HG02852 (cell line): ENCODE results near the gene ROPN1L.
"Not testable (repeated sequence)": the region's sequence is repeated elsewhere in the genome, so short reads cannot be mapped to it uniquely, and the experiment has no call there.

Experiments
- ATAC-seq: cut with Tn5 transposase; IDR thresholded peaks from one replicate; pipeline ENCODE4 v1.9.1; 2021; ENCODE audit warnings: mild to moderate bottlenecking, moderate library complexity; ENCODE audit not compliant: unreplicated experiment

Gene ROPN1L

DNA sequence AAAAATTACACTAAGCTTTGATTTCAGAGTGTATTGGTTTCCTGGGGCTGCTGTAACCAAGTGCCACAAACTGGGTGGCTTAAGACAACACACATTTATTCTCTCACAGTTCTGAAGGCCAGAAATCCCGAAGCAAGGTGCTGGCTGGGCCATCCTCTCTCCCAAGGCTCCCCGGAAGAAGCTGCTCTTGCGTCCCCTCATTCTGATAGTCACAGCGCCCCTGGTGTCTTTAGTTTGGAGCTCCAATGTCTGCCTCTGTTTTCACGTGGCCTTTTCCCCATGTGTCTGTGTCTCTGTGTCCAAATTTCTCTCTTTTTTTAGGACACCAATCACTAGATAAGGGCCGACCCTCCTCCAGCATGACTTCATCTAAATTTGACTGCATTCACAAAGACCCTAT lies 56.7 kb downstream of the ROPN1L start:
- ATAC-seq, result no peak

DNA sequence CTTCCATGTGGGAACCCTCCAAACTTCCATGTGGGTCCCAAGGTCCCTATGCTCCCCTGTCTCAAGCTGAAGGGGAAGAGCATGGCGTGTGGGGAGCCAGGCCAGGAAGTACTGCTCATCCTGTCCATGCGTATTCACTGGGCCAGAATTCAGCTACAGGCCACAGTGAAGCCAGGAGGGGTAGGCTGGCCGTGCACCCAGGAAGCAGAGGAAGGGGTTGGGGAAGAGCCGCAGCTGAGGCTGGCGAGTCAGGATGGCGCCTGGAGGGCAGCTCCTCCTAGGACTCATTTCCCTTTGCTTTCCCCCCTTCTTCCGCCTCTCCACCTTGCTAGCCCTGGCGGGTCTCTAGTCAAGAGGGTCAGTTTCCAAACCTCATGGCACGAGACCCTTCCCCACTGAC lies 57.4 kb downstream of the ROPN1L start:
- no peak for ATAC-seq

DNA sequence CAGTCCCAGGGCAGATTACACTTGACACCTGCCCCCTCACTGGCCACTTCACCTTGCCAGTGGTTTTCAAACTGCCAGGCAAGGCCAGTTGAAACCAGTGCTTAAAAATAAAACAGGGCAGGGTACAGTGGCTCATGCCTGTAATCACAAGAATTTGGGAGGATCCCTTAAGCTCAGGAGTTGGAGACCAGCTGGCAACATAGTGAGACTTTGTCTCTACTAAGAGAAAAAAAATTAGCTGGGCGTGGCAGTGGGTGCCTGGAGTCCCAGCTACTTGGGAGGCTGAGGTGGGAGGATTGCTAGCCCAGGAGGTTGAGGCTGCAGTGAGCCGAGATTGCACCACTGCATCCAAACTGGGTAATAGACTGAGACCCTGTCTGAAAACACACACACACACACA lies 58.1 kb downstream of the ROPN1L start:
- no peak for ATAC-seq

DNA sequence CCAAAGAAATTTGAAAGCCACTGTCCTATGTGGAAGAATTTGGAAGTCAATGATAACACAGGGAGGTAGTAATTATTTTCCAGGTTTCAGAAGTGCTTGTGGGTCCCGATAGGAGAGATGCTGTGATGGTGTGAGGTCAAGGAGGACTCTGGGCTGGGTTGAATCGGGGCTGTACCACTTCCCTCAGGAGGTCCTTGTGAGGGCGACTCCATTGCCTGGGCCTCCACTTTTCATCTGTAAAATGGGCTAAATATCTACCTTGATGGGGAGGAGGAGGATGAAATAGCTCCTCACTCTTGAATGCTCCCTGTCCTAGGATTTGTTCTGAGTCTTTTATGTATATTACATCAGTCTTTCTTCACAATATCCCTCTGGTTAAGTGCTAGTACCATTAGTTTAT lies 59.0 kb downstream of the ROPN1L start:
- ATAC-seq, result no peak

DNA sequence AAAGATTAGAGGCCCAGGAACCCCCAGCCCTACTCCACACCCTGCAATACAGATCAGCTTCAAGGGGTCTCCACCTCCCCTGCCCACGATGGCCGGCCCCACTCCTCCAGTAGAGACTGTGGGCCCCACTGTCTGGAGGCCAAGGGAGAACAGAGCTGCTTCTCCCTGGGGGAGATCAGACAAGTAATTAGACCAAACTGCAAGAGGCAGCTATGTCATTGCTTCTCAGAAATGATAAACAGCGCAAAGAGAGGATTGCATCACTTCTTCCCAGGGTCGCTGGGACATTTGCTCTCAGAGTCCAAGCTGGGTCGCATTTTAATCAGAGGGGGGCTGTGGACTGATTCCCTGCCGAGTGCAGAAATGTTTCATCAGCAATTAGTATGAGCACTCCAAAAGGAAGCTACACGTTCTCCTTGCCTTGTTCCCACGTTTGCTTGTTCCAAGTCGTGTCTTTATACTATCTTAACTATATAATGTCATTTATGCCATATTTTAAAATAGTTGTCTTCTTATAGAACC lies 59.9 kb downstream of the ROPN1L start:
- ATAC-seq, result no peak

DNA sequence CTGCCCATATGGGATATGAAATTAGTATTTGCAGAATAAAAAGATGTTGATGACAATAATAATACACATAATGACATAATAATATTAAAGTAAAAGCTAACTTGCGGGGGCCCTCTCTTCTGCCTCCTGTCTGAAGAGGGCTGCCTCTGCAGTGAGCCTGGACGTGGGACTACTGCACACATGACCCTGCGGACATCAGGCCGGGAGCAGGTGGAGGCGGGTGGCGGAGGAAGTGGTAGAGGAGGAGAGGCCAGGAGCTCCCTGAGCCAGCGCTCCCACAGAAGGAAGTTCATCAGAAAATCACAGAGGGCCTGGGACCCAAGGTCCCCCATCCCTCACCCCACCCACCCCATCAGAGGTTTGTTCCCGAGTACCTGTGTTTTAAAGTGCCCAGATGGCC lies 60.5 kb downstream of the ROPN1L start:
- ATAC-seq, result no peak

DNA sequence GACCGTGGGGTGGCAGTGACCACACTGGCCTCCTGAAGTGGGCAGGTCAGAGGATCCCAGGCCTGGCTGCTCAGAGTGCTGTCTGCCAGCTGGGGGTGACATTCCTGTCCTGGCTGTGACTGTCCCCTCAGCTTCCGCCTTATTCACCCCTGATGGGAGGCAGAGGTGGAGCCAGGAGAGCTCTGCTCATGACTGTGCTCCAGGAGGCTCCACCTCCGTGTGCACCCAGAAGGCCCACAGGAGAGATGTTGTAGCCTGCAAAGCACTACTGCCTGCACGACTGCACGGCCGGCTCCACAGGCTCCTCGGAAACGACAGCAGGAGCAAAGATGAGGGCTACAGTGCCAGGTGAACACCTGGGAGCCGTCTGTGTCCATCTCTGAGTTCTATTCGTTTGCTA lies 60.9 kb downstream of the ROPN1L start:
- no peak for ATAC-seq

DNA sequence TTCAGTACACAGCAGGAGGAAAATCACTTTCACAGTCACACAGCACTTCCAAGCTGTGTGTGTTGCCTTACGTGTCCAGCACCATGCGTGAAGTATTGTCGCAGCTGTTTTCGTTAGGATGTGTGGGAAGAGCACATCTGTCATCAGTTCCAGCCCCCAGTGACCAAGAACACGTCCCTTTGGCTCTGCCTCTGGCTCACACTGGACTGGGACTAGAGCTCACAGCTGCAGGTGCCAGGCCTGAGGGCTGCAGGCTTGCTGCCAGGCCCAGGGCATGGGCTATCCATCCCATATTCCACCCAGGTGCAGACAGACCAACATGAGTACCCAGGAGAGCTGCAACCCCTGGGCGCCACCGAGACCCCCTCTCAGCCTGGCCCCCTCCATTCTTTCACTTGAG lies 61.6 kb downstream of the ROPN1L start:
- no peak for ATAC-seq

DNA sequence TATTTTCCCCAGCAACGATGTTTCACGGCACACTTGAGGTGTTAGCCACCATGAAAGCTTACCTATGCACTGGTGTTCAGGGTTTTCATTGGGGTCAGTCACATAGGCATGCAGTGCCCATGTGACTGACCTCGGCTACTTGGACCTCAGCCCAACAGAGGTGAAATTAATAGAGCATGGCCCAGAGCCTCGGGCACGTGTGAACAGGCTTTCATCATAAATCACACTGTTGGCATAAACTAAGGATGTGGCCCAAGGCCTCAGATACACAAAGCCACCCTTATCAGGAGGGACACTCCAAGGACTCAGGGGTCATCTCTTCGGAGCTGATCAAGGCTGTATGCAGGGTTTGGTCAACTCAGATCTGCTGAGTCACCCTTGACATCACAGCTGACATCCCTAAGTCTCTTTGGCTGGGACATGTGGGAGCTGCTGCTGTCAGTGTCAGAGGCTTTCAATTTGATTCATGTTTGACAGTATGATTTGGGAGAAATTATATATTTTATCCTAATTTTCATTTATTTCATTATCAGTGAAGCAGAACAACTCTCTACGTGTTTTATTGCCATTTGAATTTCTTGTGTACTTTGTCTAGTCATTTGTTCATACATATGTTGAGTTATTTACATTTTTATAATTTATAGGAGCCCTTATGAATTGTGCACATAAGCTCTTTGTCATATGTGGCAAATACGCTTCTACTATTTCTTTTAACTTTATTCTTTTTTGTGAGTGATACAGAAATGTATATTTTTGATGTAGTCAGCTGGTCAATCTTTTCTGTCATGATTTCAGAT lies 62.5 kb downstream of the ROPN1L start:
- ATAC-seq, result no peak

DNA sequence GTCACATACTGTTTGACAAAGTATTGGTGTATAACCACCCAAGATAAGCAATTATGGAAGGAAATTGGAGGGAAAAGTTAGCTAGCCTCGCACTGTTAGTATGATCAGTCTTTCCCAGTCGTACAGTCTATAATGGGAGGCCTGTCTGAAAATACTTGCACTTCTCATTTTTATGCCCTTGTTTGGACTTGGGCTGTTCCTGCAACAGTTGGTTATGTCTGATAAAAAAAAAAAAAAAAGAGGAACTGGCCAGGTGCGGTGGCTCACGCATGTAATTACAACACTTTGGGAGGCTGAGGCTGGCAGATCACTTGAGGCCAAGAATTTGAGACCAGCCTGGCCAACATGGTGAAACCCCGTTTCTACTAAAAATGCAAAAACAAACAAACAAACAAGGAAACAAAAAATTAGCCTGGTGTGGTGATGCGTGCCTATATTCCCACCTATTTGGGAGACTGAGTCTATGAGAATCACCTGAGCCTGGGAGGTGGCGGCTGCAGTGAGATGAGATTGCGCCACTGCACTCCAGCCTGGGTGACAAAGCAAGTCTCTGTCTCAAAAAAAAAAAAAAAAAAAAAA lies 63.9 kb downstream of the ROPN1L start:
- ATAC-seq, result peak; percentile 84

DNA sequence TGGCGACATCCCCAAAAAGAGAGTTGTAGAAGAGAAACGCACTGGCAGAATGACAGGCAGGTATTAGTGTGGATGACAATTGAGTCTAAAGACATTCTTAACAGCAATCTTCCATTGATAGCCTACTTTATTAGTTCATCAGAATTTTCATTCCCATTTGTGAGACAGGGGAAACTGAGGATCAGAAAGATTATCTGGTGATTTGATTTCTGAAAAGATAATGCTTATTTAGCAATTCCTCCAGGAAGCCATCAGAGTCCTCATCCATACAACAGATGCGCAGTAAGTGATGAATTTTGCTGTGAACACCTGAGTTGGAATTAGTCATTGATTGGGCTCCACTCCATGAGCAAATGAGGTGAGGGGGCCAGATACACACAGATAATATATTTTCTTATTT lies 64.9 kb downstream of the ROPN1L start:
- no peak for ATAC-seq

DNA sequence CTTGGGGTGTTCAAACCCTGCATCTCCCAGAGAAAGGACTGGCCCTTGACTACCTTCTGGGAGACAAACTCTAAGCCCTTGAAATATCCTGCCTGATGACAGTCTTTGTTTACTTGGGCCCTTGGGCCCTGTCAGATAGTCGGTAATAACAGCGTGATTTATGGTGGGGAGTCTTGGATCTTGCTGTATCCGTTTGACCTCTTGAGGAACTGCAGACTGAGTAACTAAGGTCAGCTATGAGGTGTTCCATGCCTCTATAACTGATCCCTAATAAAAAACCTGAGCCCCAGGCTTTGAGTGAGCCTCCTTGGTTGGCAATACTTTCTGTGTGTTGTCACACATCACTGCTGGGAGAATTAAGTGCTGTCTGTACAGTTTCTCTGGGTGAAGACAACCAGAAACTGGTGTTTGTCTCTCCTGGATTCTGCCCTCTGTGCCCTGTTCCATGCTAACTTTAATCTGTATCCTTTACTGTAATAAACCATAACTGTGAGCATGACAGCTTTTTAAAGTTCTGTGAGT lies 66.0 kb downstream of the ROPN1L start:
- no peak for ATAC-seq

DNA sequence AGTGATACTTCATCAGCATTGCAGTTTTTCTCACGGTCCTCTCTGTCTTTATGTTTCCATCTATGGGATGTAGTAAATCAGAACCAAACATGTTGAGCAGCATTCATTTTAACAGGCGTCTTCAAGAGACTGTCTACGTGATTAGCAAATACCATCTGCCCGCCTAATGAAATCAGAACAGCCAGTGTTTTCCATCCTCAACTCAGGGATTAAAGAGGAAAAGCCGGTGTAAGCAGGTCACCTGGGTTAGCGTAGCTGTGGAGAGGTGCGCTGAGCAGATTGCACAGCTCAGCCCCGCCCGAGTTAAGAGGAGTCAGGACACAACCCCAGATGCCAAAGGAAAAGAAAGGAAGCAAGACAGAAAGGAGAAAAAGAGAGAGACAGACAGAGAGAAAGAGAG lies 67.9 kb downstream of the ROPN1L start:
- ATAC-seq, result no peak

DNA sequence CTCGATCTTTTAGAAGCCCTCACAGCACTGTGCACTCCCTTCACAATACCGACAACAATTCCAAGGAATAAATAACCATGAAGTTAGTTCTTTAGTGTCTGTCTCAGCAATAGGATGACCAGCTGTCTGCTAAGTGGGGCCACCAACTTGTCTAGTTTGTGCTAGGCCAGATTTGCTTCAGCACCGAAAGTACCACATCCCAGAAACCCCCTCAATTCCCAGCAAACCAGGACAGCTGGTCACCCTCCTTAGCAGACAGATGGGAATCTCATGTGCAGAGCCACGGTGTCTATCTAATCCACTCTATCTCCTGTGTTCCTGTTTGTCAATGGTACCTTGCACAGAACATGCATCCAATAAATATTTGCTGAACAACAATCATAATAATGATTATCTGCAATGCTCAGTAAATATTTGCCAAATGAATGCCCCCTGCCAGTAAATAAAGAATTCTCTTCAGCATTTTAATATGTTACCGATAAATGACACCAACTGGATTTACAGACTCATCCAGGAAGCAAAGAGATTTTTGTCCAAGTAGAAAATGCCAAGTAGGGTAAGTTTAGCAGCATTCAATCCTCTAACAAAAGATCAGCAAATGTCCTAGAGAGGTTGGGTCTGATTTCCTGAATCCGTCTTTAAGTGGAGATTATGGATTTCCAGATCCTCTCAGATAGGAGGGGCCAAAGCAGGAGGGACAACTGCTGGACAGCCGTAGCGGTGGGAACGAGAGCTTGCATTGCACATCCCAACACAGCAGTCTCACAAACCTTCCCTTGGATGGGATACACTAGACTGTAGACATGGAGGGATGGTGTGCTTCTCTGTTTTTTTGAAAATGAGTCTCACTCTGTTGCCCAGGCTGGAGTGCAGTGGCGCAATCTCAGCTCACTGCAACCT lies 70.3 kb downstream of the ROPN1L start:
- ATAC-seq, result no peak

DNA sequence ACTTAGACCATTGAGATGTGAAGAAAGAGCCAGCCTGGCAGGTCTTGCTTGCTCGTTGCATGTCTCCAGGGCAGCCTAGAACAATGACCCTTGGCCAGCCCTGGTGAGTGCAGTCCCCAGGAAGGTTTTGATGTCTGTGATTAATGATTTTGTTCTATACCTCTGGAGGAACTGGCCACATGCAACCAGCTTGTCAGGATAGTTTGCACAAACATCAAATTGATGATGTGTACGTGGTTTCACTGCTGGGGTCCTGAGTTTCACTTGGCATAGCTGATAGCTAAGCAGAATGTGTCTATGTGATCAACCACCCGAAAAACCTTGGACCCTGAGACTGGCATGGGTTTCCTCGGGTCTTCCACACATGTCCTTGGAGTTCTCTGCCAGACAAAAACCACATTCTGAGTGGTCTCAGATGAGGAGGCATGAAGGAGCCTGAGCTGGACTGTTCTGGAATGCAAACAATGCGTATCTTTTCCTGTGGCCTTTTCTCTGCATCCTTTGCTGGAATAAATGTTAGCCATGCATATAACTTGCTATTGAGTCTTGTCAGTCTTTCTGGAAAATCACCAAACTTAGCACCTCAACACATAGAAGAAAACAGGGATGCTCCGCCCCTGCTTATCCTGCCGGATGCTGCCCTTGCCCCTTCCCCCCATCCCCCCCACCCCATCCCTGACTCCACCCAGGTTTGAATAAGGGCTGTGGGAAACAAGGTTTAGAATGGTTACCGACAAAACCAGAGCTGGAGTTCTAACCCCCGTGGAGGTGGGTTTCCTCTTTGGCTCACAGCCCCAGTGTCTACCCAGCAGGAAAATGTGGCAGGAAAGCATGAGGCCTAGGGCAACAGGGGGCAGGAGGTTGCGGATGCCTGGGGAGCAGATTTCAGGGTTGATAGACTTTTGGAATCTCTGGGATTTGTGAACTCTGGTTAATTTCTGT lies 72.1 kb downstream of the ROPN1L start:
- no peak for ATAC-seq

DNA sequence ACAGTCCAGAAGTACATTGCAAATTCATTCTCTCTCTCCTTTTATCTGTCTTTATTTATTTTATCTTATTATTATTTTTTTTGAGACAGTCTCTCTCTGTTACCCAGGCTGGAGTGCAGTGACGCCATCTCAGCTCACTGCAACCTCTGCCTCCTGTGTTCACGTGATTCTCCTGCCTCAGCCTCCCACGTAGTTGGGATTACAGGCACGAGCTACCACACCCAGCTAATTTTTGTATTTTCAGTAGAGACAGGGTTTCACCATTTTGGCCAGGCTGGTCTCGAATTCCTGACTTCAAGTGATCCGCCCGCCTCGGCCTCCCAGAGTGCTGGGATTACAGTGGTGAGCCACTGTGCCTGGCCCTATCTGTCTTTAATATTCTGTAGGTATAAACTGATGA lies 72.9 kb downstream of the ROPN1L start:
- not testable (repeated sequence) for ATAC-seq
